SK-N-SH treated with all-trans-retinoic acid at 6 μM for 48 hours (cell line): ENCODE data around the gene GLB1L3.

ENCODE experiments used
- ESRRG ChIP-seq: fragments of 250-450 bp; sonication (Bioruptor Pico); IDR thresholded peaks from 2 replicates; pipeline ENCODE4 v1.6.1; 2021; ENCODE audit warnings: mild to moderate bottlenecking
- PATZ1 ChIP-seq: fragments of 250-450 bp; sonication (Bioruptor Pico); IDR thresholded peaks from 2 replicates; pipeline ENCODE4 v1.8.0; 2020; ENCODE audit warnings: mild to moderate bottlenecking, moderate library complexity, borderline replicate concordance
- PPARA ChIP-seq: fragments of 250-450 bp; sonication (Bioruptor Pico); IDR thresholded peaks from 2 replicates; pipeline ENCODE4 v1.5.0; 2020; ENCODE audit warnings: mild to moderate bottlenecking, borderline replicate concordance

GRCh38 chr11:134267461-134267860 lies 8.7 kb upstream of the GLB1L3 start:
- TF ChIP-seq ESRRG (CRISPR knock-in tag), result no peak
- TF ChIP-seq PPARA (CRISPR knock-in tag), result no peak
- no peak for TF ChIP-seq PATZ1 (CRISPR knock-in tag)
